ENCODE measurements around the gene GSK3A. TPM values are rescaled to one million over a fixed set of nuclear protein-coding genes. Genes with fewer than 3 reads are reported as not detected.

GSK3A gene
- total and polyA plus RNA-seq, 2 of the 4 experiments (the other 2 are of a cell fraction): 8.1 to 43.3 TPM

DNA sequence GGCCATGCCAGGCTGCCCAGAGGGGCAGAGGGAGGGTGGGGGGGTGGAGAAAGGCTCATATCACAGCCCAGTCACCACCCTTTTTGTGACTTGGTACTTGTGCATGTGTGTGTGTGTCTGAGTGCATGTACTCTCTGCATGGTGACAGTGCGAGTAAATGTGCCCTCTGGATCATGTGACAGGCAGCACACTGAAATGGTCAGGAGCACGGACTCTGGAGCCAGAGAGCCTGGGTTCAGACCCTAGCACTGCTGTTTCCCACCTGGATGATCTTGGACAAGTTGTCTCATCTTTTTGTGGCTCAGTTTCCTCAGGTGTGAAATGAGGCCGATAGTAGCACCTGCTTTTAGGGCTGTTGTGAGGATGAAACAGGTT is 28.6 kb upstream of the GSK3A start:
- CTCF ChIA-PET: interaction anchor here (1.2 to 2.7 kb wide), 3 partner anchors 8 to 25 kb away, joined by 3 to 12 read pairs (median 3); no protein-coding TSS in a partner anchor
- peaks cover 26% of the 10 kb centered on the region for H3K36me3 ChIP-seq (ENCODE audit: control insufficient read depth, insufficient read depth, low read length)
- peaks cover 19% of the 10 kb centered on the region; the same call in 1 of the 2 replicates for H4K20me1 ChIP-seq (ENCODE audit: insufficient read depth, low read length)
- peak overlapping the region; percentile 88 for H2AFZ ChIP-seq (replicated peaks; ENCODE audit: low read length, poor library complexity)
- peak overlapping the region; percentile 84 for H2BK20ac ChIP-seq (ENCODE audit: low read depth, low read length)
- TF ChIP-seq FOS (IDR thresholded peaks at IDR 0.05; ENCODE audit: low read depth, low read length): no peak
- no peak for TF ChIP-seq POLR2A (IDR thresholded peaks at IDR 0.05; ENCODE audit: low read depth, low read length)
- no peak for TF ChIP-seq RCOR1 (IDR thresholded peaks at IDR 0.05; ENCODE audit: insufficient replicate concordance, low read length)
- no peak for TF ChIP-seq MAFK (IDR thresholded peaks at IDR 0.05; ENCODE audit: low read depth, low read length)
- TF ChIP-seq NFE2L2 (IDR thresholded peaks at IDR 0.05; ENCODE audit: low read depth, low read length): no peak
- TF ChIP-seq, protein P1, sequence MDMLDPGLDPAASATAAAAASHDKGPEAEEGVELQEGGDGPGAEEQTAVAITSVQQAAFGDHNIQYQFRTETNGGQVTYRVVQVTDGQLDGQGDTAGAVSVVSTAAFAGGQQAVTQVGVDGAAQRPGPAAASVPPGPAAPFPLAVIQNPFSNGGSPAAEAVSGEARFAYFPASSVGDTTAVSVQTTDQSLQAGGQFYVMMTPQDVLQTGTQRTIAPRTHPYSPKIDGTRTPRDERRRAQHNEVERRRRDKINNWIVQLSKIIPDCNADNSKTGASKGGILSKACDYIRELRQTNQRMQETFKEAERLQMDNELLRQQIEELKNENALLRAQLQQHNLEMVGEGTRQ (IDR thresholded peaks at IDR 0.05; ENCODE audit: low read depth, low read length): no peak; the same call in 1 of the 2 replicates
- no peak for TF ChIP-seq BHLHE40 (IDR thresholded peaks at IDR 0.05; ENCODE audit: low read depth, low read length)
- TF ChIP-seq, protein P2, sequence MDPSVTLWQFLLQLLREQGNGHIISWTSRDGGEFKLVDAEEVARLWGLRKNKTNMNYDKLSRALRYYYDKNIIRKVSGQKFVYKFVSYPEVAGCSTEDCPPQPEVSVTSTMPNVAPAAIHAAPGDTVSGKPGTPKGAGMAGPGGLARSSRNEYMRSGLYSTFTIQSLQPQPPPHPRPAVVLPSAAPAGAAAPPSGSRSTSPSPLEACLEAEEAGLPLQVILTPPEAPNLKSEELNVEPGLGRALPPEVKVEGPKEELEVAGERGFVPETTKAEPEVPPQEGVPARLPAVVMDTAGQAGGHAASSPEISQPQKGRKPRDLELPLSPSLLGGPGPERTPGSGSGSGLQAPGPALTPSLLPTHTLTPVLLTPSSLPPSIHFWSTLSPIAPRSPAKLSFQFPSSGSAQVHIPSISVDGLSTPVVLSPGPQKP (IDR thresholded peaks at IDR 0.05; ENCODE audit: borderline replicate concordance, low read depth, low read length): no peak
- TF ChIP-seq MXI1 (IDR thresholded peaks at IDR 0.05; ENCODE audit: borderline replicate concordance, low read depth, low read length): no peak
- no peak for TF ChIP-seq CHD1 (IDR thresholded peaks at IDR 0.05; ENCODE audit: low read depth, low read length)
- TF ChIP-seq RAD21 (IDR thresholded peaks at IDR 0.05; ENCODE audit: low read length): no peak
- TF ChIP-seq MAZ (IDR thresholded peaks at IDR 0.05; ENCODE audit: borderline replicate concordance, low read depth, low read length): no peak
- no peak for TF ChIP-seq SMC3 (IDR thresholded peaks at IDR 0.05; ENCODE audit: low read depth, low read length)
- no peak for TF ChIP-seq RFX5 (IDR thresholded peaks at IDR 0.05; ENCODE audit: low read depth, low read length)
- no peak for TF ChIP-seq CEBPB (IDR thresholded peaks at IDR 0.05; ENCODE audit: low read depth, low read length)
- no peak for TF ChIP-seq CTCF (conservative IDR thresholded peaks at IDR 0.05; ENCODE audit: low read depth, low read length)
- H3K27me3 ChIP-seq (ENCODE audit: control insufficient read depth, insufficient read depth, low read length): no peaks in the 10 kb centered on the region
- DNase-seq (no peak), ATAC-seq (ENCODE audit: low read depth) (no peak)
- H2BK120ac ChIP-seq (ENCODE audit: low read depth, low read length): peak overlapping the region; percentile 77
- H2AK5ac ChIP-seq (ENCODE audit: low read depth, low read length): peak overlapping the region; percentile 100
- BruUV-seq (replicated peaks): no TSS peak
- H3K4ac ChIP-seq (ENCODE audit: low read depth, low read length): peak overlapping the region; percentile 99
- no peaks in the 10 kb centered on the region for H3K9me3 ChIP-seq (ENCODE audit: control insufficient read depth, insufficient read depth, low read length)
- H3K4me2 ChIP-seq (ENCODE audit: low read depth, low read length): peak overlapping the region; percentile 95
- H2BK15ac ChIP-seq (ENCODE audit: low read depth, low read length): no peak overlapping the region; the same call in 2 of the 3 replicates
- peak overlapping the region; percentile 97 for H3K14ac ChIP-seq (replicated peaks; ENCODE audit: low read depth, low read length)
- in situ Hi-C loops (cut with MboI; ENCODE audit: low sequenced_read_pairs) (no loop called here), dilution Hi-C loops (cut with HindIII; ENCODE audit: low sequenced_read_pairs, unreplicated experiment) (no loop called here), intact Hi-C loops (cut with micrococcal nuclease) (no loop called here)
- peak overlapping the region; percentile 93 for H3K9ac ChIP-seq (ENCODE audit: low read depth, low read length)
- peak overlapping the region; percentile 88 for H3K27ac ChIP-seq (ENCODE audit: insufficient read depth, low read length)
- H2BK5ac ChIP-seq (ENCODE audit: low read depth, low read length, poor library complexity, severe bottlenecking): peak overlapping the region; percentile 90
- H4K5ac ChIP-seq (ENCODE audit: low read depth, low read length): peak overlapping the region; percentile 95
- H3K23ac ChIP-seq (ENCODE audit: low read depth, low read length): peak overlapping the region; percentile 91
- H3K79me1 ChIP-seq (ENCODE audit: low read depth in 1 of 2, low read length in 2 of 2): peaks cover 28 to 56% of the 10 kb centered on the region in 2 experiments
- H3K18ac ChIP-seq (ENCODE audit: low read depth, low read length): peak overlapping the region; percentile 76
- H3K9me1 ChIP-seq (ENCODE audit: insufficient read depth, low read length): peaks cover 9% of the 10 kb centered on the region
- peak overlapping the region; percentile 99 for H2AK9ac ChIP-seq (replicated peaks; ENCODE audit: low read depth, low read length, poor library complexity)
- WGBS, 2 experiments (ENCODE audit: extremely low coverage in 2 of 2, insufficient read length in 1 of 2): 73% methylated on average over 2 of the region's 3 CpGs; no CpG with 5 or more reads in 1 of the 2 experiments
- peak overlapping the region; percentile 96 for H4K91ac ChIP-seq (ENCODE audit: insufficient read depth, low read depth, low read length)
- H3K56ac ChIP-seq (ENCODE audit: extremely low read depth, insufficient read depth, low read length): no peak overlapping the region
- POLR2A ChIA-PET (ENCODE audit: unreplicated experiment): no interaction called here
- peak overlapping the region; percentile 58 to 98; a peak in 2 of 4 replicates for H4K8ac ChIP-seq (ENCODE audit: low read depth in 2 of 2, low read length in 2 of 2)
- no peak overlapping the region for H3K4me3 ChIP-seq (ENCODE audit: insufficient read depth, low read depth, low read length)
- H3K4me1 ChIP-seq (ENCODE audit: control insufficient read depth, insufficient read depth, low read length): peaks cover 11% of the 10 kb centered on the region

All from IMR-90 (cell line).